GM12892 (cell line): ENCODE data around the gene FSTL5.

Source experiments
- POLR2AphosphoS5 ChIP-seq: IDR thresholded peaks from 2 replicates; pipeline ENCODE4 v1.6.1; 2011; ENCODE audit warnings: low read depth, low read length, control low read depth
- TAF1 ChIP-seq: IDR thresholded peaks from 2 replicates; pipeline ENCODE4 v1.6.1; 2011; ENCODE audit warnings: low read depth, mild to moderate bottlenecking, control low read depth, low read length, borderline replicate concordance

DNA sequence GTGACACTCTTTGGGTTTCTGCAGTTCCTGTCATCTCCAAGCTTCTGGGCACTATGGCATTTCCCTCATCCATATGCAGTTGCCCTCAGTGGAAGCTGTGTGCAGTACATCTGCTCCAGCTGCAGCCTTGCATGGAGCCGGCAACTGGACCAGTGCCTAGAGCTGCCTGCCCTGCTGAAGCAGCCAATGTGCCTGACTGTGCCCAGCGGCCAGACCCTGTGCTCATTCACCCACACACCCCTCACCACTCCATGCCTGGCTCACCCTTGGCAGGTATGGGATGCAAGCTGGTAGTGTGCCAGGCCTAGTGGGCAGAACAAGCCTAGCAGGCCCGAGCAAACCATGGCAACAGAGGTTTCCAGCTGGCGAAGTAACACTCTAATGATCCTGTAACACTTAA lies 370.8 kb downstream of the FSTL5 start:
- no peak for TF ChIP-seq TAF1
- TF ChIP-seq POLR2AphosphoS5: no peak
